Naive thymus-derived CD4-positive, alpha-beta T cell (primary cell): ENCODE measurements around the gene ENDOV. TPM values are rescaled to one million over a fixed set of nuclear protein-coding genes. Genes with fewer than 3 reads are reported as not detected.

Source experiments
- ATAC-seq: fragments of 150-1000 bp; cut with Tn5 transposase; 2 replicates; pipeline ENCODE4 v1.10.0; 2021; ENCODE audit warnings: mild to moderate bottlenecking, moderate library complexity
- CTCF ChIA-PET: fragments of 350-600 bp; sonication (Branson Sonifier 250); formaldehyde crosslinking; loops from one replicate; lab custom pipeline; 2021; ENCODE audit warnings: antibody characterized with exemption; lab: Charles Lee
- POLR2A ChIA-PET: fragments of 350-600 bp; sonication (Branson Sonifier 250); formaldehyde crosslinking; loops from one replicate; lab custom pipeline; 2021; ENCODE audit warnings: antibody characterized with exemption, inconsistent platforms; lab: Charles Lee
- DNase-seq, 9 donors: peaks; one replicate each; pipeline versions ENCODE4 v3.0.0 to v3.0.0-alpha.2; 2020 to 2022; ENCODE audit warnings: mixed read lengths in 1 of 9
- H3K27ac ChIP-seq: one replicate; pipeline ENCODE4 v1.7.0; 2013; ENCODE audit warnings: mild to moderate bottlenecking, low read depth, low read length, moderate library complexity
- H3K27me3 ChIP-seq, 2 donors: one replicate each; pipeline ENCODE4 v1.7.0; 2013; ENCODE audit warnings: low read length in 2 of 2, mild to moderate bottlenecking in 2 of 2, moderate library complexity in 2 of 2; ENCODE audit not compliant: control insufficient read depth in 2 of 2, insufficient read depth in 2 of 2
- H3K36me3 ChIP-seq, 3 experiments: 1 replicate in 2 of 3; 2 replicates in 1 of 3; pipeline ENCODE4 v1.7.0; 2013; ENCODE audit warnings: low read length in 3 of 3, mild to moderate bottlenecking in 3 of 3, moderate library complexity in 1 of 3; ENCODE audit not compliant: insufficient read depth in 3 of 3, control insufficient read depth in 2 of 3
- H3K4me1 ChIP-seq, 2 donors: one replicate each; pipeline ENCODE4 v1.7.0; 2013; ENCODE audit warnings: low read length in 2 of 2, mild to moderate bottlenecking in 2 of 2, moderate library complexity in 1 of 2; ENCODE audit not compliant: control insufficient read depth in 2 of 2, insufficient read depth in 2 of 2
- H3K4me3 ChIP-seq: 2 replicates; pipeline ENCODE4 v1.7.0; 2013; ENCODE audit warnings: mild to moderate bottlenecking, low read length
- H3K9me3 ChIP-seq, 3 experiments: 1 replicate in 2 of 3; 2 replicates in 1 of 3; pipeline ENCODE4 v1.7.0; 2013; ENCODE audit warnings: low read length in 3 of 3; ENCODE audit not compliant: control insufficient read depth in 2 of 3
- H3K27ac Mint-ChIP-seq, 9 donors: one replicate each; pipeline ENCODE4 v1.8.0; 2020 to 2022; ENCODE audit warnings: mixed read lengths in 9 of 9, mild to moderate bottlenecking in 8 of 9, moderate library complexity in 5 of 9, inconsistent platforms in 2 of 9
- H3K27me3 Mint-ChIP-seq, 5 donors: one replicate each; pipeline ENCODE4 v1.8.0; 2021 to 2022; ENCODE audit warnings: mixed read lengths in 5 of 5, mild to moderate bottlenecking in 1 of 5
- H3K36me3 Mint-ChIP-seq, 5 donors: one replicate each; pipeline ENCODE4 v1.8.0; 2020 to 2022; ENCODE audit warnings: mixed read lengths in 5 of 5, mild to moderate bottlenecking in 3 of 5, inconsistent platforms in 1 of 5
- H3K4me1 Mint-ChIP-seq, 7 donors: one replicate each; pipeline ENCODE4 v1.8.0; 2020 to 2022; ENCODE audit warnings: mixed read lengths in 7 of 7, mild to moderate bottlenecking in 3 of 7, inconsistent platforms in 1 of 7
- H3K4me3 Mint-ChIP-seq, 10 donors: one replicate each; pipeline ENCODE4 v1.8.0; 2020 to 2022; ENCODE audit warnings: mild to moderate bottlenecking in 10 of 10, mixed read lengths in 10 of 10, moderate library complexity in 6 of 10, inconsistent platforms in 2 of 10
- H3K9me3 Mint-ChIP-seq, 11 donors: one replicate each; pipeline ENCODE4 v1.8.0; 2020 to 2022; ENCODE audit warnings: mixed read lengths in 11 of 11, mild to moderate bottlenecking in 4 of 11, inconsistent platforms in 1 of 11, moderate library complexity in 1 of 11
- intact Hi-C, 2 donors: fragments of 100-400 bp; cut with micrococcal nuclease; formaldehyde crosslinking; loops; one replicate each; pipeline ENCODE4 v1.15.1; 2023
- polyA plus RNA-seq, 2 donors: library from polyadenylated mRNA; unstranded; fragments of 300-500 nt; fragmentation: Illumina TruSeq; gene quantifications; one replicate each; pipeline ENCODE4 v1.2.3, GENCODE V29; 2021
- total RNA-seq, 6 experiments: library from RNA in 5 of 6; stranded (reverse) in 5 of 6; gene quantifications; 1 replicate in 5 of 6; 2 replicates in 1 of 6; pipeline ENCODE4 v1.2.3 and lab custom pipeline; 2021 to 2026

Gene ENDOV
- total and polyA plus RNA-seq, 7 experiments from 2014 or later: 7.5 to 26.5 (median 20.9) TPM

GRCh38 chr17:80386341-80386740 is 28.6 kb upstream of the ENDOV start:
- peaks cover 0 to 5% (median 0%) of the 10 kb centered on the region in 11 donors for H3K9me3 Mint-ChIP-seq
- Histone ChIP-seq H3K4me1 (no peaks in the 10 kb centered on the region), H3K4me3 (no peak overlapping the region), H3K36me3 (peaks cover 53 to 99% (median 87%) of the 10 kb centered on the region in 3 experiments), H3K27me3 (no peaks in the 10 kb centered on the region), H3K27ac (no peak overlapping the region), H3K9me3 (no peaks in the 10 kb centered on the region)
- peaks cover 0 to 16% (median 0%) of the 10 kb centered on the region in 7 donors for H3K4me1 Mint-ChIP-seq
- DNase-seq (no peak), ATAC-seq (no peak)
- intact Hi-C loops: no loop called here
- H3K27ac Mint-ChIP-seq: peak overlapping the region in 2 of 9 donors; percentile 51 to 69
- CTCF ChIA-PET: no interaction called here
- POLR2A ChIA-PET: interaction anchor here (1.5 kb wide), 1 partner anchor 125 kb away, joined by 3 read pairs; no protein-coding TSS in a partner anchor
- peaks cover 11 to 71% (median 46%) of the 10 kb centered on the region in 5 donors for H3K36me3 Mint-ChIP-seq
- H3K27me3 Mint-ChIP-seq: no peaks in the 10 kb centered on the region
- no peak overlapping the region for H3K4me3 Mint-ChIP-seq

- Mint-ChIP-seq H3K36me3 (peaks cover 13 to 70% (median 46%) of the 10 kb centered on the region in 5 donors), H3K27ac (peak overlapping the region in 1 of 9 donors; percentile 36), H3K4me1 (peaks cover 0 to 16% (median 0%) of the 10 kb centered on the region in 7 donors), H3K27me3 (no peaks in the 10 kb centered on the region), H3K4me3 (no peak overlapping the region), H3K9me3 (peaks cover 0 to 5% (median 0%) of the 10 kb centered on the region in 11 donors)
- CTCF ChIA-PET: interaction anchor here (0.7 kb wide), 1 partner anchor 925 kb away, joined by 3 read pairs; no protein-coding TSS in a partner anchor
- intact Hi-C loops: no loop called here
- H3K4me1 ChIP-seq: no peaks in the 10 kb centered on the region
- POLR2A ChIA-PET: no interaction called here
- H3K27ac ChIP-seq: no peak overlapping the region
- H3K36me3 ChIP-seq: peaks cover 49 to 99% (median 81%) of the 10 kb centered on the region in 3 experiments
- ATAC-seq (no peak), DNase-seq (no peak)
- H3K4me3 ChIP-seq: no peak overlapping the region
- no peaks in the 10 kb centered on the region for H3K9me3 ChIP-seq
- H3K27me3 ChIP-seq: no peaks in the 10 kb centered on the region
These were observed 27.9 kb upstream of the ENDOV start for GRCh38 chr17:80387071-80387470.

GRCh38 chr17:80388175-80388574 is 26.8 kb upstream of the ENDOV start:
- Histone ChIP-seq H3K4me1 (no peaks in the 10 kb centered on the region), H3K27me3 (no peaks in the 10 kb centered on the region), H3K27ac (no peak overlapping the region), H3K36me3 (peaks cover 43 to 98% (median 74%) of the 10 kb centered on the region in 3 experiments), H3K9me3 (no peaks in the 10 kb centered on the region), H3K4me3 (no peak overlapping the region)
- H3K36me3 Mint-ChIP-seq: peaks cover 11 to 70% (median 45%) of the 10 kb centered on the region in 5 donors
- no peaks in the 10 kb centered on the region for H3K27me3 Mint-ChIP-seq
- CTCF ChIA-PET: no interaction called here
- no peak overlapping the region for H3K4me3 Mint-ChIP-seq
- H3K9me3 Mint-ChIP-seq: peaks cover 0 to 5% (median 0%) of the 10 kb centered on the region in 11 donors
- POLR2A ChIA-PET: no interaction called here
- ATAC-seq (no peak), DNase-seq (no peak)
- intact Hi-C loops: no loop called here
- H3K4me1 Mint-ChIP-seq: peaks cover 0 to 14% (median 0%) of the 10 kb centered on the region in 7 donors
- H3K27ac Mint-ChIP-seq: no peak overlapping the region

GRCh38 chr17:80388601-80389000 is 26.4 kb upstream of the ENDOV start:
- no peak for ATAC-seq
- Histone ChIP-seq H3K36me3 (peaks cover 43 to 98% (median 74%) of the 10 kb centered on the region in 3 experiments), H3K27me3 (no peaks in the 10 kb centered on the region), H3K27ac (no peak overlapping the region), H3K9me3 (no peaks in the 10 kb centered on the region), H3K4me1 (no peaks in the 10 kb centered on the region), H3K4me3 (no peak overlapping the region)
- intact Hi-C loops: no loop called here
- Mint-ChIP-seq H3K27ac (peak overlapping the region in 2 of 9 donors; percentile 37 to 62), H3K4me3 (no peak overlapping the region), H3K36me3 (peaks cover 8 to 70% (median 41%) of the 10 kb centered on the region in 5 donors), H3K9me3 (peaks cover 0 to 5% (median 0%) of the 10 kb centered on the region in 11 donors), H3K27me3 (no peaks in the 10 kb centered on the region), H3K4me1 (peaks cover 0 to 10% (median 0%) of the 10 kb centered on the region in 7 donors)
- POLR2A ChIA-PET: no interaction called here
- no peak for DNase-seq
- CTCF ChIA-PET: no interaction called here

DNA sequence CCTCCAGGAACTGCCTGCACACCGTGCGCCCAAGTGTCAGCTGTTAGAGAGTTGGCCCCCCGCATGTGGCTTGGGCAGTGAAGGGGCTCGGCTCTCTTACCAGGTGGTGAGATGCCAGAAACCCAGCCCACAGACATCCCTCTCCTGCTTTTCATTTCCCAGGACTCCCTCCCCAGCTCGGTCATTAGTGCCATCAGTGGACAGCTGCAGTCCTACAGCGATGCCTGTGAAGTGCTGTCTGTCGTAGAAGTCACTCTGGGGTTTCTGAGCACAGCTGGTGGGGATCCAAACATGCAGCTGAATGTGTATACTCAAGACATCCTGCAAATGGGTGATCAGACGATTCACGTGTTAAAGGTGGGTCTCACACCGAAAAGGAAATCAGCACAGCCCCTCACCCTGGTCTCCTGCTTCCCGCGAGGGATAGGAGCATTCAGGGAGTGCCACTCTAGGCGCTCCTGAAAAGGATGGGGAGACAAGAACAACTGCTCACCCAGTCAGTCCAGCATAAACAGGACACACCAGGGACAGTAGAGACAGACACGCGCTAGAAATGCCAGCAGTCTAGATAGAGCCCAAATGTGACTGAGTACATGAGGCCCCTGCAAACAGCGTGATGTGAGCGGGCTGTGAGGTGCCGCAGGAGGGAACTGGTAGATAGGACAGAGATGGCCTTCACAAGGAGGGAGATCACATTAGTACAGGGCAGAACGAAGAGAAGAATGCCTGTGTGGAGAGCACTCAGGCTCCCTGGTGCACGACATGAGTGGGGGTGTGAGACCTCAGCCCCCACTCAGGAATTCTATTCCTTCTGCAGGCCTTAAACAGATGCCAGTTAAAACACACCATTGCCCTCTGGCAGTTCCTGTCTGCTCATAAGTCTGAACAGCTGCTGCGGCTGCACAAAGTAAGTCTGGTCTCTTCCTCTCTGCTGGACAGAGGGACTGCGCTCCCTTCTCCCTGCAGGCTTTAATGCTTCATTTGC is 25.7 kb upstream of the ENDOV start:
- intact Hi-C loops: no loop called here
- POLR2A ChIA-PET: no interaction called here
- no peak overlapping the region for H3K4me3 ChIP-seq
- no peaks in the 10 kb centered on the region for H3K27me3 ChIP-seq
- Mint-ChIP-seq H3K4me3 (no peak overlapping the region), H3K9me3 (peaks cover 0 to 5% (median 0%) of the 10 kb centered on the region in 11 donors), H3K4me1 (peaks cover 0 to 3% (median 0%) of the 10 kb centered on the region in 7 donors), H3K27me3 (no peaks in the 10 kb centered on the region), H3K27ac (peak overlapping the region in 3 of 9 donors; percentile 33 to 82 (median 37)), H3K36me3 (peaks cover 8 to 70% (median 41%) of the 10 kb centered on the region in 5 donors)
- H3K36me3 ChIP-seq: peaks cover 48 to 98% (median 74%) of the 10 kb centered on the region in 3 experiments
- H3K9me3 ChIP-seq: no peaks in the 10 kb centered on the region
- CTCF ChIA-PET: no interaction called here
- no peaks in the 10 kb centered on the region for H3K4me1 ChIP-seq
- H3K27ac ChIP-seq: peak overlapping the region; percentile 9
- no peak for ATAC-seq
- no peak for DNase-seq

DNA sequence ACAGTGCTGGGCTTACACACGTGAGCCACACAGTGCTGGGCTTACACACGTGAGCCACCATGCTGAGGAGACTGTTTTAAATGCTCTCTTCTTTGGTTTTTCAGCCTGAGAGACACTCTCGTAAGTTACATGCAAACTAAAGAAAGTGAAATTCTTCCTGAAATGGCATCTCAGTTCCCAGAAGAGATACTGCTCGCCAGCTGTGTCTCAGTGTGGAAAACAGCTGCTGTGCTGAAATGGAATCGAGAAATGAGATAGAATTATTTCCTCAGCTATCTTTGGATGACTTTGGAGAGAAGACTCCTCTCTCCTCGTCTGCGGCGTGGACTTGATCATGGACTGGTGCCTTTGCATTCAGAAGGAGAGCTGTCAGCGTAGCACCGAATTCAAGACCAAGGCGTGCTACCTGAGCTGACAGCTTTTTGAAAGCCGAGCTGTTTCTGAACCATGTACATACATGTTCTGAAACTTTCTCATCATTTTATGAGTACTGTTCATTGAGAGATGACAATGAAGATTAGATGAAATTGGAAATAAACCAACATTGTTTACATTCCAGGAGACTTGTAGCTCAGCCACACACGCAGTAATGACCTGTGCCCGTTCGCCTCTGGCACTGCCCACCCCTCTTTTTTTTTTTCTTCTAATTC is 21.6 kb upstream of the ENDOV start:
- ChIA-PET CTCF (no interaction called here), POLR2A (interaction anchor here (0.6 kb wide), 1 partner anchor 390 kb away, joined by 3 read pairs; no protein-coding TSS in a partner anchor)
- Mint-ChIP-seq H3K27ac (peak overlapping the region in 3 of 9 donors; percentile 7 to 59 (median 58)), H3K36me3 (peaks cover 8 to 45% (median 31%) of the 10 kb centered on the region in 5 donors), H3K27me3 (no peaks in the 10 kb centered on the region), H3K9me3 (no peaks in the 10 kb centered on the region), H3K4me1 (peaks cover 0 to 7% (median 2%) of the 10 kb centered on the region in 7 donors), H3K4me3 (no peak overlapping the region)
- Histone ChIP-seq H3K27me3 (no peaks in the 10 kb centered on the region), H3K9me3 (no peaks in the 10 kb centered on the region), H3K27ac (no peak overlapping the region), H3K36me3 (peaks cover 22 to 80% (median 41%) of the 10 kb centered on the region in 3 experiments), H3K4me1 (no peaks in the 10 kb centered on the region), H3K4me3 (no peak overlapping the region)
- intact Hi-C loops: no loop called here
- ATAC-seq (no peak), DNase-seq (no peak)
